ENCODE results near the gene COG2.
"Not testable (repeated sequence)": the region's sequence is repeated elsewhere in the genome, so short reads cannot be mapped to it uniquely, and the experiment has no call there.

The COG2 gene

DNA sequence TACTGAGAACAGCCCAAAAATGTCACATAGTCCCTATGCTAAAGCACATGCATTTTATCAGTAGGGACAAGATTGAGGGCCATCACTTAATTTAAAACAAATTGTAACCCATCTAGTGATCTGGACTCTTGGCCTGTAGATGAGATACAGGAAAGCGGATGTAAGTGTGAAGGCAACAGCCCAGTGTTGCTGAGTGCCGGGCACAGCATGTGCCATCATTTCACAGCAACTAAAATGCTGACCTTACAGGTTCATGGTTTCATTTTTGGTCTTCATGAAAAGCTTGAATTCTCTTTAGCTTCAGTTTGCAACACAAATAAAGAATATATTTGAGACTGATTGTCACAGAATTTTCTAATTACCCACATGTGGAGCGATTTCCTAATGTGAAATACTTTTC lies 5.8 kb downstream of the COG2 start:
- Histone ChIP-seq H3K36me3 (ENCODE audit: low read depth) (peaks cover 5% of the 10 kb centered on the region; the same call in 1 of the 2 replicates), H3K9me3 (ENCODE audit: severe bottlenecking) (no peaks in the 10 kb centered on the region), H3K27me3 (ENCODE audit: insufficient read depth, poor library complexity, severe bottlenecking) (no peaks in the 10 kb centered on the region), H3K4me3 (ENCODE audit: severe bottlenecking) (no peak overlapping the region), H3K27ac (ENCODE audit: poor library complexity, severe bottlenecking) (no peak overlapping the region), H3K4me1 (ENCODE audit: insufficient read depth, poor library complexity, severe bottlenecking) (peaks cover 3% of the 10 kb centered on the region)
- DNase-seq (ENCODE audit: low spot score) (no peak), ATAC-seq (ENCODE audit: low read depth) (no peak)
- TF ChIP-seq, protein P1, sequence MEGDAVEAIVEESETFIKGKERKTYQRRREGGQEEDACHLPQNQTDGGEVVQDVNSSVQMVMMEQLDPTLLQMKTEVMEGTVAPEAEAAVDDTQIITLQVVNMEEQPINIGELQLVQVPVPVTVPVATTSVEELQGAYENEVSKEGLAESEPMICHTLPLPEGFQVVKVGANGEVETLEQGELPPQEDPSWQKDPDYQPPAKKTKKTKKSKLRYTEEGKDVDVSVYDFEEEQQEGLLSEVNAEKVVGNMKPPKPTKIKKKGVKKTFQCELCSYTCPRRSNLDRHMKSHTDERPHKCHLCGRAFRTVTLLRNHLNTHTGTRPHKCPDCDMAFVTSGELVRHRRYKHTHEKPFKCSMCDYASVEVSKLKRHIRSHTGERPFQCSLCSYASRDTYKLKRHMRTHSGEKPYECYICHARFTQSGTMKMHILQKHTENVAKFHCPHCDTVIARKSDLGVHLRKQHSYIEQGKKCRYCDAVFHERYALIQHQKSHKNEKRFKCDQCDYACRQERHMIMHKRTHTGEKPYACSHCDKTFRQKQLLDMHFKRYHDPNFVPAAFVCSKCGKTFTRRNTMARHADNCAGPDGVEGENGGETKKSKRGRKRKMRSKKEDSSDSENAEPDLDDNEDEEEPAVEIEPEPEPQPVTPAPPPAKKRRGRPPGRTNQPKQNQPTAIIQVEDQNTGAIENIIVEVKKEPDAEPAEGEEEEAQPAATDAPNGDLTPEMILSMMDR (IDR thresholded peaks at IDR 0.05; ENCODE audit: poor library complexity, severe bottlenecking), result no peak

DNA sequence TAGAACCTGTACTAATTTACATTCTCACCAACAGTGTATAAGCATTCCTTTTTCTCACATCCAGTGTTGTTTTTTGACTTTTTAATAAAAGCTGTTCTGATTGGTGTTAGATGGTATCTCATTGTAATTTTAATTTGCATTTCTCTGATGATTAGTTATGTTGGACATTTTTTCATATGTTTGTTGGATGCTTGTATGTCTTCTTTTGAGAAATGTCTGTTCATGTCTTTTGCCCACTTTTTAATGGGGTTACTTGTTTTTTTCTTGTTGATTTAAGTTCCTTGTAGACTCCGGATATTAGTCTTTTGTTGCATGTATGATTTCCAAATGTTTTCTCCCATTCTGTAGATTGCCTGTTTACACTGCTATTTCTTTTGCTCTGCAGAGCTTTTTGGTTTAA lies 8.0 kb downstream of the COG2 start:
- H3K27ac ChIP-seq (ENCODE audit: poor library complexity, severe bottlenecking), result no peak overlapping the region
- no peaks in the 10 kb centered on the region for H3K9me3 ChIP-seq (ENCODE audit: severe bottlenecking)
- TF ChIP-seq, protein P1 (IDR thresholded peaks at IDR 0.05; ENCODE audit: poor library complexity, severe bottlenecking), result no peak
- H3K4me1 ChIP-seq (ENCODE audit: insufficient read depth, poor library complexity, severe bottlenecking), result no peaks in the 10 kb centered on the region
- no peak overlapping the region for H3K4me3 ChIP-seq (ENCODE audit: severe bottlenecking)
- H3K36me3 ChIP-seq (ENCODE audit: low read depth), result peaks cover 5% of the 10 kb centered on the region; the same call in 1 of the 2 replicates
- DNase-seq (ENCODE audit: low spot score) (no peak), ATAC-seq (ENCODE audit: low read depth) (no peak)
- no peaks in the 10 kb centered on the region for H3K27me3 ChIP-seq (ENCODE audit: insufficient read depth, poor library complexity, severe bottlenecking)

DNA sequence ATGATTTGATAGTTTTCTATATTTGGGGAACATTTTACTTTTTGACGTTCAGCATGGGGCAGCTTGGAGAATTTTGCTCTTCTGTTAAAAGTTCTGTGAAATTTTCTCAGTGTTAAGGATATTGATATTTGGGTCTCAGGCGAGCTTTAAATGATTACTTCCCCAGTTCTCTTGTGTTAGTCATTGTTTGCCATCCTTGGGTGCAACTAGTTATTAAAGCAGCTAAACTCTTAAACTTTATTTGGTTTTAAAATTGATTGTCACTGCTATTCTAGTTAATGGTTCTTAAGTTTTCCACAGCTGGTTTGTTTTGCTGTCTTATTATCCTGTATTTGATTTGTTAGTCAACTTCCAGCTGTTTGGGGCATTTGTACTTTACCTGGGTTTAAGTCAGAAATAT lies 9.0 kb downstream of the COG2 start:
- DNase-seq (ENCODE audit: low spot score) (no peak), ATAC-seq (ENCODE audit: low read depth) (no peak)
- TF ChIP-seq, protein P1 (IDR thresholded peaks at IDR 0.05; ENCODE audit: poor library complexity, severe bottlenecking), result no peak

DNA sequence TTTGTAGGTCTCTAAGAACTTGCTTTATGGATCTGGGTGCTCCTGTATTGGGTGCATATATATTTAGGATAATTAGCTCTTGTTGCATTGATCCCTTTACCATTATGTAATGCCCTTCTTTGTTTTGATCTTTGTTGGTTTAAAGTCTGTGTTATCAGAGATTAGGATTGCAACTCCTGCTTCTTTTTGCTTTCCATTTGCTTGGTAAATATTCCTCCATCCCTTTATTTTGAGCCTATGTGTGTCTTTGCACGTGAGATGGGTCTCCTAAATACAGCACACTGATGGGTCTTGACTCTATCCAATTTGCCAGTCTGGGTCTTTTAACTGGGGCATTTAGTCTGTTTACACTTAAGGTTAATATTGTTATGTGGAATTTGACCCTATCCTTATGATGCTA lies 14.4 kb downstream of the COG2 start:
- not testable (repeated sequence) for H3K27me3 ChIP-seq (ENCODE audit: insufficient read depth, poor library complexity, severe bottlenecking); ATAC-seq (ENCODE audit: low read depth)

More for the DNA sequence above, 9.0 kb downstream of the COG2 start:
- Histone ChIP-seq H3K9me3 (ENCODE audit: severe bottlenecking) (no peaks in the 10 kb centered on the region), H3K4me1 (ENCODE audit: insufficient read depth, poor library complexity, severe bottlenecking) (no peaks in the 10 kb centered on the region), H3K27ac (ENCODE audit: poor library complexity, severe bottlenecking) (no peak overlapping the region), H3K36me3 (ENCODE audit: low read depth) (peaks cover 5% of the 10 kb centered on the region; the same call in 1 of the 2 replicates), H3K27me3 (ENCODE audit: insufficient read depth, poor library complexity, severe bottlenecking) (no peaks in the 10 kb centered on the region), H3K4me3 (ENCODE audit: severe bottlenecking) (no peak overlapping the region)

DNA sequence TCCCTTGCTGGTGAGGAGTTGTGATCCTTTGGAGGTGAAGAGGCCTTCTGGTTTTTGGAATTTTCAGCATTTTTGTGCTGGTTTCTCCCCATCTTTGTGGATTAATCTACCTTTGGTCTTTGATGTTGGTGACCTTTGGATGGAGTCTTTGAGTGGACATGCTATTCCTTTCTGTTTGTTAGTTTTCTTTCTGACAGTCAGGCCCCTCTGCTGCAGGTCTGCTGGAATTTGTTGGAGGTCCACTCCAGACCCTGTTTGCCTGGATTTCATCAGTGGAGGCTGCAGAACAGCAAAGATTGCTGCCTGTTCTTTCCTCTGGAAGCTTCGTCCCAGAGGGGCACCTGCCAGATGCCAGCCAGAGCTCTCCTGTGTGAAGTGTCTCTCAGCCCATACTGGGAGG lies 15.8 kb downstream of the COG2 start:
- H3K9me3 ChIP-seq (ENCODE audit: severe bottlenecking); H3K4me3 ChIP-seq (ENCODE audit: severe bottlenecking): not testable (repeated sequence)

More for the DNA sequence above, 14.4 kb downstream of the COG2 start:
- peaks cover 20% of the 10 kb centered on the region for H3K36me3 ChIP-seq (ENCODE audit: low read depth)
- not testable (repeated sequence) for H3K27ac ChIP-seq (ENCODE audit: poor library complexity, severe bottlenecking); DNase-seq (ENCODE audit: low spot score); H3K4me3 ChIP-seq (ENCODE audit: severe bottlenecking); H3K9me3 ChIP-seq (ENCODE audit: severe bottlenecking); H3K4me1 ChIP-seq (ENCODE audit: insufficient read depth, poor library complexity, severe bottlenecking)

DNA sequence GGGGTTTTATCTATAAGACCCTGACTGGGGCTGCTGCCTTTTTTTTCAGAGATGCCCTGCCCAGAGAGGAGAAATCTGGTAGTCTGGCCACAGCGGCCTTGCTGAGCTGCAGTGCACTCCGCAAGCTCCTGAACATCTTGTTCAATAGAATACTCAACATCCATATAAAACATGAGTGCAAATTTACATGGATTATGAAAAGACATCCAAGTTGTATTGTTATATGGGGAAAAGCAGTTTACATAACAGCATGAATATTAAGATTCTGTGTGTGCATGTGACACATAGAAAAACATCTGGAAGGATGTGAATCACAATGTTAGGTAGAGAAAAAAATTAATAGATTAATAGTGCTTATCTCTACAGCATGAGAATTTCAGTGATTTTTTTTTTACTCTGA lies 16.4 kb downstream of the COG2 start:
- Histone ChIP-seq H3K27me3 (ENCODE audit: insufficient read depth, poor library complexity, severe bottlenecking) (no peaks in the 10 kb centered on the region), H3K36me3 (ENCODE audit: low read depth) (peaks cover 30% of the 10 kb centered on the region), H3K4me1 (ENCODE audit: insufficient read depth, poor library complexity, severe bottlenecking) (no peaks in the 10 kb centered on the region), H3K27ac (ENCODE audit: poor library complexity, severe bottlenecking) (no peak overlapping the region), H3K4me3 (ENCODE audit: severe bottlenecking) (no peak overlapping the region), H3K9me3 (ENCODE audit: severe bottlenecking) (no peaks in the 10 kb centered on the region)
- TF ChIP-seq, protein P1 (IDR thresholded peaks at IDR 0.05; ENCODE audit: poor library complexity, severe bottlenecking), result no peak
- ATAC-seq (ENCODE audit: low read depth) (no peak), DNase-seq (ENCODE audit: low spot score) (no peak)

More for the DNA sequence above, 15.8 kb downstream of the COG2 start:
- H3K4me1 ChIP-seq (ENCODE audit: insufficient read depth, poor library complexity, severe bottlenecking); ATAC-seq (ENCODE audit: low read depth); H3K27me3 ChIP-seq (ENCODE audit: insufficient read depth, poor library complexity, severe bottlenecking); DNase-seq (ENCODE audit: low spot score); H3K27ac ChIP-seq (ENCODE audit: poor library complexity, severe bottlenecking): not testable (repeated sequence)
- peaks cover 25% of the 10 kb centered on the region for H3K36me3 ChIP-seq (ENCODE audit: low read depth)
